Mesodermal cell (in vitro differentiated cells): ENCODE data around the gene CADM2.

Experiments used
- H3K27ac ChIP-seq: 2 replicates; pipeline ENCODE4 v1.7.0; 2013; ENCODE audit warnings: mild to moderate bottlenecking, low read depth, low read length, moderate library complexity; ENCODE audit not compliant: severe bottlenecking
- H3K36me3 ChIP-seq: 2 replicates; pipeline ENCODE4 v1.7.1; 2013; ENCODE audit warnings: mild to moderate bottlenecking, low read length, moderate library complexity; ENCODE audit not compliant: control insufficient read depth, insufficient read depth
- H3K4me1 ChIP-seq: one replicate; pipeline ENCODE4 v1.7.1; 2013; ENCODE audit warnings: mild to moderate bottlenecking, low read length; ENCODE audit not compliant: insufficient read depth, control insufficient read depth, poor library complexity, severe bottlenecking
- H3K4me3 ChIP-seq: 2 replicates; pipeline ENCODE4 v1.7.0; 2013; ENCODE audit warnings: low read length, control low read depth, mild to moderate bottlenecking; ENCODE audit not compliant: insufficient read depth, poor library complexity, severe bottlenecking; ENCODE audit errors: extremely low read depth
- H3K9me3 ChIP-seq: 2 replicates; pipeline ENCODE4 v1.7.1; 2013; ENCODE audit warnings: mild to moderate bottlenecking, low read length, moderate library complexity; ENCODE audit not compliant: control insufficient read depth
- WGBS, 2 experiments: methylation state at CpG; one replicate each; pipeline ENCODE4 v1.1.5; 2013; ENCODE audit warnings: missing lambda C conversion rate in 2 of 2; ENCODE audit not compliant: insufficient coverage in 2 of 2; 5-methylcytosine and 5-hydroxymethylcytosine counted together

The CADM2 gene

GRCh38 chr3:85182975-85183752 lies 224.4 kb downstream of the CADM2 start:
- Histone ChIP-seq H3K9me3 (no peaks in the 10 kb centered on the region), H3K27ac (no peak overlapping the region), H3K4me1 (no peaks in the 10 kb centered on the region), H3K4me3 (no peak overlapping the region), H3K36me3 (no peaks in the 10 kb centered on the region)
- no CpG with 5 or more reads among the region's 3 CpGs for WGBS, 2 experiments

GRCh38 chr3:85185495-85185894 lies 226.7 kb downstream of the CADM2 start:
- H3K4me3 ChIP-seq: no peak overlapping the region
- H3K27ac ChIP-seq: no peak overlapping the region
- H3K4me1 ChIP-seq: no peaks in the 10 kb centered on the region
- no peaks in the 10 kb centered on the region for H3K9me3 ChIP-seq
- WGBS, 2 experiments: 100% methylated on average over 1 of the region's 1 CpG
- no peaks in the 10 kb centered on the region for H3K36me3 ChIP-seq

- Histone ChIP-seq H3K36me3 (no peaks in the 10 kb centered on the region), H3K9me3 (no peaks in the 10 kb centered on the region), H3K4me3 (no peak overlapping the region), H3K4me1 (no peaks in the 10 kb centered on the region), H3K27ac (no peak overlapping the region)
- 80 to 100% methylated on average over 1 of the region's 3 CpGs for WGBS, 2 experiments
Observed at GRCh38 chr3:85189731-85190130, 230.9 kb downstream of the CADM2 start.

- Histone ChIP-seq H3K9me3 (no peaks in the 10 kb centered on the region), H3K27ac (no peak overlapping the region), H3K36me3 (no peaks in the 10 kb centered on the region), H3K4me3 (no peak overlapping the region), H3K4me1 (no peaks in the 10 kb centered on the region)
- no CpG with 5 or more reads among the region's 2 CpGs for WGBS, 2 experiments
Observed at GRCh38 chr3:85193565-85193964, 234.8 kb downstream of the CADM2 start.

GRCh38 chr3:85208650-85209049 lies 249.9 kb downstream of the CADM2 start:
- no peak overlapping the region for H3K4me3 ChIP-seq
- no peaks in the 10 kb centered on the region for H3K36me3 ChIP-seq
- WGBS, 2 experiments: 100% methylated on average over 1 of the region's 1 CpG; no CpG with 5 or more reads in 1 of the 2 experiments
- no peaks in the 10 kb centered on the region for H3K9me3 ChIP-seq
- no peaks in the 10 kb centered on the region for H3K4me1 ChIP-seq
- no peak overlapping the region for H3K27ac ChIP-seq

- Histone ChIP-seq H3K4me1 (no peaks in the 10 kb centered on the region), H3K36me3 (no peaks in the 10 kb centered on the region), H3K27ac (no peak overlapping the region), H3K9me3 (no peaks in the 10 kb centered on the region), H3K4me3 (no peak overlapping the region)
- 83% methylated on average over 2 of the region's 2 CpGs; no CpG with 5 or more reads in 1 of the 2 experiments for WGBS, 2 experiments
Observed at GRCh38 chr3:85210540-85210939, 251.8 kb downstream of the CADM2 start.

- H3K36me3 ChIP-seq: no peaks in the 10 kb centered on the region
- H3K27ac ChIP-seq: no peak overlapping the region
- no peaks in the 10 kb centered on the region for H3K9me3 ChIP-seq
- no peaks in the 10 kb centered on the region for H3K4me1 ChIP-seq
- no peak overlapping the region for H3K4me3 ChIP-seq
- WGBS, 2 experiments: 73 to 78% methylated on average over 6 of the region's 6 CpGs
Observed at GRCh38 chr3:85228966-85229365, 270.2 kb downstream of the CADM2 start.

- no peaks in the 10 kb centered on the region for H3K9me3 ChIP-seq
- no peaks in the 10 kb centered on the region for H3K4me1 ChIP-seq
- no CpG with 5 or more reads among the region's 4 CpGs for WGBS, 2 experiments
- H3K27ac ChIP-seq: no peak overlapping the region
- no peak overlapping the region for H3K4me3 ChIP-seq
- H3K36me3 ChIP-seq: no peaks in the 10 kb centered on the region
Observed at GRCh38 chr3:85244091-85244490, 285.3 kb downstream of the CADM2 start.

- Histone ChIP-seq H3K27ac (no peak overlapping the region), H3K4me3 (no peak overlapping the region), H3K36me3 (no peaks in the 10 kb centered on the region), H3K4me1 (no peaks in the 10 kb centered on the region), H3K9me3 (no peaks in the 10 kb centered on the region)
- WGBS, 2 experiments: no CpG with 5 or more reads among the region's 2 CpGs
Observed at GRCh38 chr3:85244519-85244918, 285.7 kb downstream of the CADM2 start.

GRCh38 chr3:85251766-85252165 lies 293.0 kb downstream of the CADM2 start:
- no peak overlapping the region for H3K27ac ChIP-seq
- WGBS, 2 experiments: no CpG with 5 or more reads among the region's 1 CpG
- no peaks in the 10 kb centered on the region for H3K36me3 ChIP-seq
- no peaks in the 10 kb centered on the region for H3K4me1 ChIP-seq
- no peak overlapping the region for H3K4me3 ChIP-seq
- H3K9me3 ChIP-seq: no peaks in the 10 kb centered on the region

GRCh38 chr3:85252686-85253085 lies 293.9 kb downstream of the CADM2 start:
- H3K4me3 ChIP-seq: no peak overlapping the region
- no peak overlapping the region for H3K27ac ChIP-seq
- no CpG with 5 or more reads among the region's 1 CpG for WGBS, 2 experiments
- H3K4me1 ChIP-seq: no peaks in the 10 kb centered on the region
- no peaks in the 10 kb centered on the region for H3K36me3 ChIP-seq
- no peaks in the 10 kb centered on the region for H3K9me3 ChIP-seq
